GM06990 (cell line): Measurements from ENCODE around the gene JAML.

Experiments used
- DNase-seq: peaks from one replicate; pipeline ENCODE4 v3.0.0-alpha.2; 2011; ENCODE audit not compliant: insufficient read length; ENCODE audit errors: extremely low read depth
- H3K27me3 ChIP-seq: replicated peaks from 2 replicates; pipeline ENCODE4 v1.6.0; 2011; ENCODE audit warnings: low read length; ENCODE audit not compliant: control insufficient read depth, insufficient read depth
- H3K36me3 ChIP-seq: 2 replicates; pipeline ENCODE4 v1.5.1; 2011; ENCODE audit warnings: low read length; ENCODE audit not compliant: control insufficient read depth, insufficient read depth
- H3K4me3 ChIP-seq: replicated peaks from 2 replicates; pipeline ENCODE4 v1.5.1; 2011; ENCODE audit warnings: low read depth, mild to moderate bottlenecking, control low read depth, low read length
- TF ChIP-seq, protein P1 (sequence below): IDR thresholded peaks from 2 replicates; pipeline ENCODE4 v1.5.1; 2011; ENCODE audit warnings: low read length, control low read depth, mild to moderate bottlenecking, inconsistent platforms; ENCODE audit not compliant: insufficient read depth, poor library complexity, severe bottlenecking

The JAML gene

DNA sequence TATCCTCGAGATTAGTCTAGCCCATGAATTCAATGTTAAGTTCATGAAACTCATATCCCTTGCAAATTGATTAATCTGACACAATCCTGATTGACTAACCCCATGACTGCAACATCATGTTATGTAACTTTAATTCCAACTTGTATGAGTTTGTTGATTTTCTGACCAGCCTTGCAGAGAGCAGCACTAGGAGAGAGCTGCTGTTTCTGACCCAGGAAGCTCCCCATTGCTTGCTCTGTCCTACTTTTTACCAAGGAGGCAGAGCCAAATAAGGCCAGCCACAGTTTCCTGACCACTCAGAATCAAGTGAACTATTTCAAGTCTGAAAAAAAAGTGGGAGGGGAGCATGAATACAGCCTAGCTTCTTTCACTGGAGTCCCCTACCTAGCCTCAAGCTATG is 14.1 kb upstream of the JAML start:
- no peaks in the 10 kb centered on the region for H3K36me3 ChIP-seq
- no peak for DNase-seq
- H3K27me3 ChIP-seq: no peaks in the 10 kb centered on the region
- TF ChIP-seq, protein P1, sequence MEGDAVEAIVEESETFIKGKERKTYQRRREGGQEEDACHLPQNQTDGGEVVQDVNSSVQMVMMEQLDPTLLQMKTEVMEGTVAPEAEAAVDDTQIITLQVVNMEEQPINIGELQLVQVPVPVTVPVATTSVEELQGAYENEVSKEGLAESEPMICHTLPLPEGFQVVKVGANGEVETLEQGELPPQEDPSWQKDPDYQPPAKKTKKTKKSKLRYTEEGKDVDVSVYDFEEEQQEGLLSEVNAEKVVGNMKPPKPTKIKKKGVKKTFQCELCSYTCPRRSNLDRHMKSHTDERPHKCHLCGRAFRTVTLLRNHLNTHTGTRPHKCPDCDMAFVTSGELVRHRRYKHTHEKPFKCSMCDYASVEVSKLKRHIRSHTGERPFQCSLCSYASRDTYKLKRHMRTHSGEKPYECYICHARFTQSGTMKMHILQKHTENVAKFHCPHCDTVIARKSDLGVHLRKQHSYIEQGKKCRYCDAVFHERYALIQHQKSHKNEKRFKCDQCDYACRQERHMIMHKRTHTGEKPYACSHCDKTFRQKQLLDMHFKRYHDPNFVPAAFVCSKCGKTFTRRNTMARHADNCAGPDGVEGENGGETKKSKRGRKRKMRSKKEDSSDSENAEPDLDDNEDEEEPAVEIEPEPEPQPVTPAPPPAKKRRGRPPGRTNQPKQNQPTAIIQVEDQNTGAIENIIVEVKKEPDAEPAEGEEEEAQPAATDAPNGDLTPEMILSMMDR: no peak
- no peak overlapping the region for H3K4me3 ChIP-seq

DNA sequence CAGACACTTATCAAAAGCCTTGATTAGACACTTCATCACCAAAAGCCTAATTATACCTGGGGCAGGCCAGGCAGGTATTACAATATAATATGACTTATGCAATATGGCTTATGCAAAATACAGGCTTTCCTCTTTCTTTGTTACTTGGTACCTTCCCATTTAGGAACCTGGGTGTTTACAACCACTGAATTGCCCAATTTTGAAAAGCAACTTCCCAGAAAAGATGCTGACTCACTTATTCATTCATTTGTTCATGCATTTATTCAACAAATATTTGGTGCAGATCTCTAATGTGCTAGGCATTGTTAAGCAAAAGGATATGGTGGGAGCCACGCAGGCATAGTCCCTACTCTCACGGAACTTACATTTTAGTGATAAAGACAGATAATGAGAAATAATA is 13.6 kb upstream of the JAML start:
- no peak for DNase-seq
- Histone ChIP-seq H3K36me3 (no peaks in the 10 kb centered on the region), H3K4me3 (no peak overlapping the region), H3K27me3 (no peaks in the 10 kb centered on the region)
- TF ChIP-seq, protein P1: no peak

DNA sequence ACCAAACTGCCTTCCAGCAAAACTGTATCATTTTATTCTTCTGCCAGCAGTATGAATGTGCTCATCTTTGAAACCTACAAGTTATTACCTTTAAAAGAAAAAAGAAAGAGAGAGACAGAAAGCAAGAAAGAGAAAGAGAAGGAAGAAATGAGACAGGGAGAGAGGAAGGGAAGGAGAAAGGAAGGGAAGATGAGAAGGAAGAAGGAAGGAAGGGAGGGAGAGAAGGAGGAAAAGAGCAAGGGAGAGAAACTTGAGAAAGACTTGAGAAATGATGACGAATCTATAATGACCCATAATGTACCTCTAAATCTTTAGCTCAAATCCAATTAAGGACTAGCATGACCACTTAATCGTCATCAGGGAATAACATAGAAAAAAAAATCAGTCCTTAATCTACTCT is 11.4 kb upstream of the JAML start:
- Histone ChIP-seq H3K27me3 (no peaks in the 10 kb centered on the region), H3K4me3 (no peak overlapping the region), H3K36me3 (no peaks in the 10 kb centered on the region)
- TF ChIP-seq, protein P1: no peak
- DNase-seq: no peak

DNA sequence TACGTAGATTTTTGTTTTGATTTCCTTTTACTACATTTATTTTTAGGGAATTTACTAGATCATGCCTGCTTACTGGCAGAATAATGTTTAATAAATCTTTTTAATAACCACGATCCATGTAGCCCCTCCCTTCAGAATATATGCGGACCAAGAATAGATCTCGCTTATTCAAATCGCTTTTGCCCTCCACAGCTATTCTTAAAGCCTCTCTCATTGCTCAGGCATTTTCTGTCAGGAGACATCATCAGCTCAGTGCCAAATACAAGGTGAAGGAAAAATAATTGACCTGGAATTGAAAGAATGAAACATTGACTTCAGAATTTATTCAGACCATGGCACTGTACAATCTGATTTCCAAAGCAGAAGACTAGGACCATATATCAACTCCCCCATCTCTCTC is 10.0 kb upstream of the JAML start:
- no peak for DNase-seq
- no peaks in the 10 kb centered on the region for H3K27me3 ChIP-seq
- H3K36me3 ChIP-seq: no peaks in the 10 kb centered on the region
- no peak overlapping the region for H3K4me3 ChIP-seq
- TF ChIP-seq, protein P1: no peak

DNA sequence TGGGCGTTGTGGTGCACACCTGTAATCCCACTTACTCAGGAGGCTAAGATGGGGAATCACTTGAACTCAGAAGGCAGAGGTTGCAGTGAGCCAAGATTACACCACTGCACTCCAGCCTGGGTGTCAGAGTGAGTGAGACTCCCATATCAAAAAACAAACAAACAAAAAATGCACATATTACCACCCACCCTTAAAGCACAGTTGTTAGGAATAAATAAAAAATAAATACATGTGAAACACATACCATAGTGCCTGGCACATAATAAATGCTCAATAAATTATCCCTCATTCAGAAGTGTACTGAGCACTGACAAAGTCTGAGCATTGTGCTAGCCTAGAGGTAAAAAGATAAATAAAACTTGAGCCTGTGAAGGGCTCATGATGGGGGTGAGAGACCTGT is 9.0 kb upstream of the JAML start:
- Histone ChIP-seq H3K4me3 (no peak overlapping the region), H3K27me3 (no peaks in the 10 kb centered on the region), H3K36me3 (no peaks in the 10 kb centered on the region)
- DNase-seq: no peak
- TF ChIP-seq, protein P1: no peak

DNA sequence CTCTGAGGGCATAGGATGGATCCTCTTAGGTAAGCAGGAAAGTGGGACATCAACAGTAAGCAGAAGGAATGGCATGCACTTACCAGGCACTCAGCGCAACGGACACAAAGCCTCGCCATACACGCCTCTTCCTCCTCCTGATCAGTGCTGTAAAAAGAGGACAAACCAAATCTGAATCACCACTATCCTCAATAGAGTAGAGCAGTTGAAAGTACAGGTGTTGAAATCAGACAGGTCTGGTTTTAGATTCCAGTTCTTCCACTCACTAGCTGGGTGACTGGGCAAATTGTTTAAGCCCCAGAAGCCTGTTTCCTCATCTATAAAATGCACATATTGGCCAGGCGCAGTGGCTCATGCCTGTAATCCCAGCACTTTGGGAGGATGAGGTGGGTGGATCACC is 8.6 kb upstream of the JAML start:
- Histone ChIP-seq H3K36me3 (no peaks in the 10 kb centered on the region), H3K4me3 (no peak overlapping the region), H3K27me3 (no peaks in the 10 kb centered on the region)
- TF ChIP-seq, protein P1: no peak
- no peak for DNase-seq
